SIG-M5 treated with dmso at 0.1 percent for 504 hours (cell line): ENCODE measurements around the gene ADAMTS9.
A peak's percentile ranks its signal among the peaks of the same experiment; 100 is the strongest.

Experiments used
- DNase-seq: peaks from one replicate; lab custom pipeline; 2025; ENCODE audit not compliant: unreplicated experiment; lab: John Stamatoyannopoulos, UW

Gene ADAMTS9

GRCh38 chr3:64578062-64578770 is 109.6 kb downstream of the ADAMTS9 start:
- DNase-seq: no peak

DNA sequence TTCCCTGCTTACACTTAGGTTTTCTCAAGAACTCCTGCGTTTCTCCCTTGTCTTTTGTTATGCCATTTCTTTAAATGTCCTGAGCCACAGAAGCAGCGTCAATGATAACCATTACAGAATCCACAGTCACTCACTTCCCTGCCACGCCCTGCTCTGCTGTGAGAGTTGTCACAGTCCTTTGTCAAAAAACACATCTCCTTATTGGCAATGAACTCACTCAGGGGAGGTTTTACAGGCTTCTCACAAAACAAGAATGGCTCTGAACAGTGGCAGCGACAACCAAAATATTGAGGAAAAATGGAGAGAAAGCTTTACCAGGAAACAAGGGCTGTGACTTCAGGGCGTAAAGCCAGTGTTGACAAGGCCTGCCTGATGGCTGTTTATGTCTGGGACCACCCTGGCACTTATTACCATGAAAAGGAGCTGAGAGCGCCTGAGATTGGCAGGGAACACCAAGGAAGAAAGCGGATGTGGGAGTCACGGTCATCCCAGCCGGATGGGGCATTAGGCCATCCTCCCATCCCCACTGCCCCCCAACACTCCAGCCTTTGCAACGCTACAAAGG is 111.5 kb downstream of the ADAMTS9 start:
- no peak for DNase-seq

DNA sequence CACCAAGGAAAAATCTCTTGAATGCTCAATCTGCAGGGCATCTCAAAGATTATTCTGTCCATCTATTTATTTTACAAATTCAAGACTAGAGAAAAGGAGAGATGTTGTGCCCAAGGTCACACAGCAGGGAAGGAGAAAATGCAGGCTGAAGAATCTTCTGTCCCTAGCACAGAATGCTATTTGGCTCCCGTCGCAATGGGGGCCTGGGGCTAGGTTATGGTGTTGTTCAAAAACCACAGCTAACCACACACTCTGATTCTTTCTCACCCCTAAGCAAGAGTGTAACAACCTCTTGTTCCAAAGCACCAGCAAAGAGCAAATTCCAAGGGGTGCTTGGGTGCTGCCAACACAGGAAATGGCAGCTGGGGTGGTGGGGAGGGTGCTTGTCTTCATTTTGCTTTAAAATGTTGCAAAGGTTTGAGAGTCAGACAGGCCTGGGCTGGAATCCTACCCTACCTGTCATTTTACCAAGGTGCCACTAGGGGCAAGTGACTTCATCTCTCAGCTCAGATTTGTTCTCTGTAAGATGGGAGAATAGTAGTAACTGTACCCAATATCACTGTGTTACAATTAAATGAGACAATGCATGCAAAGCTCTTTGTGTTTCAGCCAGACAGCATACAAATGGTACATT is 112.5 kb downstream of the ADAMTS9 start:
- DNase-seq: peak; percentile 87

GRCh38 chr3:64574194-64574593 is 113.6 kb downstream of the ADAMTS9 start:
- DNase-seq: no peak

DNA sequence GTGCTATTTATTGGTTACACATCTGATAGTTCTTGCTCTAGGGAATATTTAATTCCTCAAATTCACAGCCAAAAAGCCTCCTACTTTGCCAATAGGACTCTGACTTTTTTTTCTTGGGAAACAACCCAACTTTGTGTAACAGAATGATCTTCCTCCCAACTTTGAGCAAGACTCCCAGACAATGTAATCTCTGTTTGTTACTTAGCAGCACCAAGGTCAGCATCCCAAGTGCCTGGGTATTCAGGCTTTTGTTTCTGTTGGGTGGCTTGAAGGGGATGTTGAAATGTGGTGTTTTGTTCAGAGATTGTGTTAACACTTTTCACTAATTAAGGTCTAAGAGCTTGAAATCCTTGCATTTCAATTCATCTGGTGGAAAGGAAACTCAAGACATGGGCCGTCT is 115.8 kb downstream of the ADAMTS9 start:
- no peak for DNase-seq

DNA sequence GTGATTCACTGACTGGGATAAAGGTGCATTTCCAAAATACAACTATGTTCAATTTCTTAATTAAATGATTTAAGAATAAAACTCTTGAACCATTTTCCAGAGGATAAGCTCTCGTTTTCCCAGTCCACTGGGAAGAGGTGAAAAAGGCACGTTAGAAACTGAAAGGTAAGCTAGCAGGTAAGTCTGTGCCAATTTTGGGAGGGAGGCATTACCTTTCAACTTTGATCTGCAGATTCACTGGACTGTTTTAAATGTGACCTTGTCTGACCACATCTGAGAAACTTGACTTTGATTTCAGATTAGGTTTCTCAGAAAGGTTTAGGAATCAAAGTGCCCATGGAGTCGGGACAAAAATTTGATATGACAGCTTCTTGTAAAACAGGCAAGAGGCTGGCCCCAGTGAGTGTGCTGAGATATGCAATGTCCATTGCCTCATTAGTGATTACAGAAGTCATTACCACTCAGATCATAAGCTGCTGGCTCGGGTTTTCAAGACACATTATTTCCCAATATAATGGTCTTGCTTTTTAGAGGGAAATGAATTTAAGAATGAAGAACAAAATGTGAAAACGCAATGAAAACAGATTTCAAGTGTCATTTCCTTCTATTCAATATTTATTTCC is 118.8 kb downstream of the ADAMTS9 start:
- DNase-seq: no peak

DNA sequence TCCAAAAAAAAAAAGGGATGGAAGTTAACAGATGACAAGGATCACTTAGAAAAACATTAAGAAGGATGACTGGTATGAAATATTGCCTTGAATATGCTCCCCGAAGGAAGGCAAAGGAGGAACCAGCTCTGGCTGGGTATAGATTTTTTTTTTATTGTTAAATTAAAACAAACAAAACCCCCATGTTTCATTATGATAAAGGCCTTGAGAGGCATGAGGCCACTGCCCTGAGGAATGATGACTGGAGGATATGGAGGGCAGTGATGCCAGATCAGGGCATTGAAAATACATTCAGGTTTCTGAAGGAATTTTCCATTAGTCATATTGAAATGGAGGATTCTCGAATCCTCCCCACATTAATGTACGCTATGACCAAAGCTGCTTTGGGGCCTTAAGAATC is 120.9 kb downstream of the ADAMTS9 start:
- no peak for DNase-seq

DNA sequence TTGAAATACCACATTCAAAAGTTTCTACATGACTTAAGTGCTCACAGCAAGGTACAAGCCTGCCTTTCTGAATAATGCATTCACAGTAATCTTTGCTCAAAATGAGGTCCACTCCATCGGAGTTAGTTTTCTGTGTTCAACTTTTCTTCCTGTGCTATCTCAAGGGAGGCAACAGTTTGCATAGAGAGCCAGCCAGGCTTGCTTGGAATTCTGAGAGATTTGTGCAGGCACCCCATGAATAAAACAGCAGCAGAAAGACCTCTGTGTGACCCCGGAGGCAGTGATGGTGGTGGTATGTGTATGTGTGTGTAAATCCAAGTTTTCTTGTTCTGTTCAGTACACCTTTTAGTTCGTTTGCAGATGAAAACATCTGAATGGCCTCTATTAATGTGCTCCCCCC is 124.0 kb downstream of the ADAMTS9 start:
- DNase-seq: no peak

GRCh38 chr3:64561868-64562267 is 125.9 kb downstream of the ADAMTS9 start:
- no peak for DNase-seq

DNA sequence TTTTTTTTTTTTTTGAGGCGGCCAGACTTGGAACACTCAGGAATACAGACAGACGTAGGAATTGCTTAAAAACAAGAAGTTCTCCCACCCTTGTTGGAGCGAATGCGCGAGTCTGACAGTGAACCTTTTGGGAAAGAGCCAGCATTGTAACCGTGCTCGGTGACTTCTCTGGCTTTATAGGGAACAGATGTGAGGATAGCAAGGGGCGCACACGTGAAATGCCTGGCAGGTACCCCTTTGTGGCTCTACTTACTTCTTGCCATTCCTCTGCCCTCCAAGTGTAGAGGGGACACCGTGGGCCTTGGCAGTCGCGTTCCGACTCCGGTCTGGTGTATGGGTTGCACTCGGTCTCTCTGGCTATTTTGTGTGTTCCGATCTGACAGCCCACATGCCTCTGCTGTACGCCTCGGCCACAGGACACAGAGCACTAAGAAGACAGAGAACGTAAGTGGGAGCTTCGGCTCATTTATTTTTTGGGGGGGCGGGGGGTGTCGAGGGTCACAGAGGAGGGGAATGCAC is 126.4 kb downstream of the ADAMTS9 start:
- DNase-seq: no peak

- no peak for DNase-seq
These were observed 127.0 kb downstream of the ADAMTS9 start for GRCh38 chr3:64560791-64561190.

- DNase-seq: no peak
These were observed 128.2 kb downstream of the ADAMTS9 start for GRCh38 chr3:64559588-64559987.

DNA sequence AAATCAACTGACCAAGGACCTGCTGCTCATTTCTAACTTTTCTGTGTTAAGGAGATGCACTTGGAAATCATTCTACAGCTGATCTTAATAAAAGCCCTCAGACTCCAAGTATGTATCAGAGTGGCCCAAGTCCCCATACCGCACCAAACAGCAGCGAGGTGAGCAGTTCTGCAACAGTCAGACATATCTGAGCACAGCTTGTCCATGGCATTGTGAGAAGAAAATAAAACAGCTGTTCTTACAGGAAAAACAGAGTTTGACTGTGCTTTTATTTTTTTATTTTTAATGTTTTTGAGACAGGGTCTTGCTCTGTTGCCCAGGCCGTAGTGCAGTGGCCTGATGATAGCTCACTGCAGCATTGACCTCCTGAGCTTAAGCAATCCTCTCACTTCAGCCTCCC is 131.8 kb downstream of the ADAMTS9 start:
- no peak for DNase-seq

GRCh38 chr3:64555351-64555750 is 132.4 kb downstream of the ADAMTS9 start:
- no peak for DNase-seq

GRCh38 chr3:64554096-64554920 is 133.5 kb downstream of the ADAMTS9 start:
- DNase-seq: no peak

DNA sequence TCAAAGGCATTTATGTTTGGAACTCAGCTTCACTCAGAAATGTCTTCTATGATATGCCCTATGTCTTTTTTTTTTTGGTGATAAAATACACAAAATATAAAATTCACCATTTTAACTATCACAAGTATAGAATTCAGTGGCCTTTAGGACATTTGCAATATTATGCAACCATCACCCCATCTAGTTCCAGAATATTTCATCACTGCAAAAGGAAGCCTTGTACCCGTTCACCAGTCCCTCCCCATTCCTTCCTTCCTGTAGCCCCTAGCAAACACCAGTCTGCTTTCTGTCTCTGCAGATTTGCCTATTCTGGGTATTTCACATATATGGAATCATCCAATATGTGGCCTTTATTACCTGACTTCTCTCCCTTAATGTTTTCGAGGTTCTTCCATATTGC is 134.8 kb downstream of the ADAMTS9 start:
- no peak for DNase-seq

- peak; percentile 61 for DNase-seq
These were observed 135.6 kb downstream of the ADAMTS9 start for GRCh38 chr3:64552160-64552559.

DNA sequence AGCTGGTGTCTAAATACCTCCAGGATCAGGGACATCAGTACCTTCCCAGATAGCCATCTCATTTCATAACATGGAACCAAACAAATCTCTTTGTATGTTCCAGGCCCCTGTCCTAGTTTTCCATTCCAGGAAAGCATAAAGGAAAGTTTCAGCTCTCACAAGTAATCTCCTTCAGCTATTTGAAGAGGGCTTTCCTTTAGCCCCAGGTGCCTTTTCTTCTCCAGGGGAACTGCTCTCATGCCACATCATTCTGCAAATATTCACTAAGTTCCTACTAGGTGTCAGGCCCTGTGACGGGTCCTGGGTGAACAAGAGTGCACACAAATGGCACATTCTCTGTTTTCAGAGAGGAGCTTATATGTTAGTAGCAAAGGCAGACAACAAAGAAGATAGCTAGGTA is 136.1 kb downstream of the ADAMTS9 start:
- DNase-seq: peak; percentile 65

DNA sequence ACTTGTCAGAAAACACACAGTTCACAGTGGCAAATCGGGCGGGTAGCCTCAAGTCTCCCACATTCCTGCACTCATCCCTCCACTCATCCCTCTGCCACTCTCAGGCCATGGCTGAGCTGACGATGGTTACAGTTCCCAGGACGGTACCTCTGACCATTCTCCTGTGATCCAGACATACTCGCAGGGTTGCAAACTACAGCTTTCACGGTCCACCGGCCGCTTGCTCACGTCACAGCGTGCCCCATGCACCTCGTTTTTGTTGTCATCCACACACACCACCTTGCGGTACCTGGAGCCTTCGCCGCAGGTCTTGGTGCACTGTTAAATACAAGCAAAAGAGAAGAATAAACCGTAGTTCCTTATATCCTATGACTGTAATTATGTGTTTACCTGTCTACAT is 137.1 kb downstream of the ADAMTS9 start:
- no peak for DNase-seq

GRCh38 chr3:64549869-64550268 is 137.9 kb downstream of the ADAMTS9 start:
- no peak for DNase-seq
